Omental fat pad (tissue), 4 donors: Measurements from ENCODE around the gene COPS3. TPM values are rescaled to one million over a fixed set of nuclear protein-coding genes. Genes with fewer than 3 reads are reported as not detected.
"Not testable (repeated sequence)": the region's sequence is repeated elsewhere in the genome, so short reads cannot be mapped to it uniquely, and the experiment has no call there.

Experiments
- ATAC-seq: fragments of 150-250 bp; one replicate; pipeline ENCODE4 v1.9.1; 2016; ENCODE audit warnings: mild to moderate bottlenecking, moderate library complexity; ENCODE audit not compliant: low FRiP score
- DNase-seq: peaks from one replicate; pipeline ENCODE4 v3.0.0-alpha.2; 2019; ENCODE audit warnings: low spot score
- total RNA-seq, 4 donors: library from RNA; depleted of rRNA; stranded (reverse); fragments of >200 nt; gene quantifications; one replicate each; pipeline ENCODE4 v1.1.0, GENCODE V29; 2016
- TF ChIP-seq, protein P1 (sequence below), 3 donors: fragments of 450-650 bp; IDR thresholded peaks; one replicate each; pipeline ENCODE4 v1.5.1; 2016 to 2017; ENCODE audit warnings: antibody characterized with exemption in 3 of 3, mild to moderate bottlenecking in 3 of 3, moderate library complexity in 2 of 3

Gene COPS3
- total RNA-seq, 4 donors from 2014 or later: 39.9 to 68.9 (median 49.5) TPM

DNA sequence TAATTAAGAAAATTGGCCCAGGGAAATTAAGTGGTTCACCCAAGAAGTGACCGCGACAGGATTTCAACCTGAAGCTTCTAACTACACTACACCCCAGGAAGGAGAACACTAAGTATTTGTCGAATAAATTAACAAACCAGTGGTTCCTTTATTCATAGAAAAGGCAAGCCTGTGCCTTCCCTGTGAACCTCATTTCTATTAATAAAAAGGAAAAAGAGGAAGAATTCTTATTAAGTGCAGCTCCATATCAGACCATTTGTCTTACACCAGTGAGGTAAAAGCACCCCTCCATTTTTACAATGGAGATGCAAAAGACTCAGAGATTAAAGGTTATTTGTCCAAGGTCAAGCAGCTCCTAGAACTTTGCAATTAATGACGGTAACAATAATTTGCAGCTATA is 1.7 kb downstream of the COPS3 start:
- no peak for ATAC-seq
- TF ChIP-seq, protein P1, sequence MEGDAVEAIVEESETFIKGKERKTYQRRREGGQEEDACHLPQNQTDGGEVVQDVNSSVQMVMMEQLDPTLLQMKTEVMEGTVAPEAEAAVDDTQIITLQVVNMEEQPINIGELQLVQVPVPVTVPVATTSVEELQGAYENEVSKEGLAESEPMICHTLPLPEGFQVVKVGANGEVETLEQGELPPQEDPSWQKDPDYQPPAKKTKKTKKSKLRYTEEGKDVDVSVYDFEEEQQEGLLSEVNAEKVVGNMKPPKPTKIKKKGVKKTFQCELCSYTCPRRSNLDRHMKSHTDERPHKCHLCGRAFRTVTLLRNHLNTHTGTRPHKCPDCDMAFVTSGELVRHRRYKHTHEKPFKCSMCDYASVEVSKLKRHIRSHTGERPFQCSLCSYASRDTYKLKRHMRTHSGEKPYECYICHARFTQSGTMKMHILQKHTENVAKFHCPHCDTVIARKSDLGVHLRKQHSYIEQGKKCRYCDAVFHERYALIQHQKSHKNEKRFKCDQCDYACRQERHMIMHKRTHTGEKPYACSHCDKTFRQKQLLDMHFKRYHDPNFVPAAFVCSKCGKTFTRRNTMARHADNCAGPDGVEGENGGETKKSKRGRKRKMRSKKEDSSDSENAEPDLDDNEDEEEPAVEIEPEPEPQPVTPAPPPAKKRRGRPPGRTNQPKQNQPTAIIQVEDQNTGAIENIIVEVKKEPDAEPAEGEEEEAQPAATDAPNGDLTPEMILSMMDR (IDR thresholded peaks at IDR 0.05): no peak

DNA sequence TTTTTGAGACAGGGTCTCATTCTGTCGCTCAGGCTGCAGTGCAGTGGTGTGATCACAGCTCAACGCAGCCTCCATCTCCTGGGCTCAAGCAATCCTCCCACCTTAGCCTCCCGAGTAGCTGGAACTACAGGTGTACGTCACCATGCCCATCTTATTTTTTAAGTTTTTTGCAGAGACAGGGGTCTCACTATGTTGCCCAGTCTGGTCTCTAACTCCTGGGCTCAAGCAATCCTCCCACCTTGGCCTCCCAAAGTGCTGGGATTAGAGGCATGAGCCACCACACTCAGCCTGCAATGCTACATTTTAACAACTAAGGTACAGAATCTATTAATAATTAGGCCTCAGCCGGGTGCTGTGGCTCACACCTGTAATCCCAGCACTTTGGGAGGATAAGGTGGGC is 3.6 kb downstream of the COPS3 start:
- not testable (repeated sequence) for DNase-seq, ATAC-seq

More for the DNA sequence above, 1.7 kb downstream of the COPS3 start:
- DNase-seq: no peak

DNA sequence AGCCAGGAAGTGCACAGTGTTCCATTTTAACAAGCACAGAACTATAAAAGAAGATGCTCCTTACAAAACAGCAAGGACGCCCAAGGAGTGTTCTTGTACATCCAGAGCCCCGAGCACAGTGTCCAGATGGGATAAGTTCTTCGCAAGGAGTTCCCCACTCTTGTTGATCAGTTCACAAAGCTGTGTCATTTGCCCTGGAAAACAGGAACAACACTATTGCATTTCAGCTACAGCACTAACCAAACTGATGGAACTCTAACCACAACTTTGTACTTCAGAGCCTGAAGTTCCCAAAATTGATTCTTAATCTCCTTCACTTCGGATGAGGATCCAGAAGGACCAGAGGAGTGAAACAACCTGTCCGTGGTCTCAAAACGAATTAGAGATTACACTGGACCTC is 5.1 kb downstream of the COPS3 start:
- ATAC-seq (no peak), DNase-seq (no peak)
- TF ChIP-seq, protein P1 (IDR thresholded peaks at IDR 0.05): no peak

DNA sequence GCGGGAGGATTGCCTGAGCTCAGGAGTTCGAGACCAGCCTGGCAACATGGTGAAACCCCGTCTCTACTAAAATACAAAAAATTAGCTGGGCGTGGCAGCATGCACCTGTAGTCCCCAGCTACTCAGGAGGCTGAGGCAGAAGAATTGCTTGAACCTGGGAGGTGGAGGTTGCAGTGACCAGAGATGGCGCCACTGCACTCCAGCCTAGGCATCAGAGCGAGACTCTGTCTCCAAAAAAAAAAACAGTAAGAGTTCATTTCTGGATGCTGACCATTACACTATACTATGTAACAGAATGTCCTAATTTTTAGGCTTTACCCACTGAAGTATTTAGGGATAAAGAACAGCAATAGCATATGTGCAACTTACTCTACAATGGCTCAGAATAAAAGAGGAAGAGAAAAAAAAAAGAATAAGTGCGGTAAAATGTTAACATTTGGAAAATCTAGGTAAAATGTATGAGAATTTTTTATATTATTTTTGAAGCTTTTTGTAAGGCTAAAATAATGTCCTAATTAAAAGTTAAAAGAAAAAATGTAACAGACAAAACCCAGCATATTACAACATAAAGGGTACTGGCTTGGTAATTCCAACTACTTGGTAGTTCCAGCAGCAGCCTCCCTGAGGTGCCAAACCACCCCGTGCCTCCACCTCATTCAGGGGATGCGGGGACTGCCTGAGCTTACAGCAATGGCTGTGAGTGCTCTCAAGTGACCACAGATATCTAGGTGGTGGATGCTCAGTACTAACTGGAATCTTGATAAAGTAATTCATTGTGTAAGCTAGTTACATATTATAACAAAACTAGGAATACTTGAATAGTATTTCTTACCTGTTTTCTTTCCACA is 10.9 kb downstream of the COPS3 start:
- TF ChIP-seq, protein P1 (IDR thresholded peaks at IDR 0.05): no peak
- DNase-seq (no peak), ATAC-seq (no peak)

DNA sequence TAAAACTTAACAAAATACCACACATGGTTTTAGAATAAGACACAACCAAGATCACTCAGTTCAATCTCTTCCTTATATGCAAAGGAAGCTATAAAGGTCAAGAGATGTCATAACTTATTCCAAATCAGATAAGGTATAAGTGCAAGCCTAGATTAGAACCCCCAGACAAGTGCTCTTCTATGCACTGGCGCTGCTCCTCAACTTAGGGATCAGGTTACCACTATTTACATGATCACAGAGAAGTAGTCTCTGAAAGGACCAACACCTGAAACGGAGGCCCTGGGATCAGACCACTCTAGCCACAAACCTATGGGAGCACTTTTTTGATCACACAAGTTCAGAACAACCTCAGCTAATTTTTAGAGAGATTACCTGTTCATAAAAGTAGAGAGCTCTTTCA is 16.6 kb downstream of the COPS3 start:
- ATAC-seq: no peak
- DNase-seq: no peak
- TF ChIP-seq, protein P1 (IDR thresholded peaks at IDR 0.05): no peak

DNA sequence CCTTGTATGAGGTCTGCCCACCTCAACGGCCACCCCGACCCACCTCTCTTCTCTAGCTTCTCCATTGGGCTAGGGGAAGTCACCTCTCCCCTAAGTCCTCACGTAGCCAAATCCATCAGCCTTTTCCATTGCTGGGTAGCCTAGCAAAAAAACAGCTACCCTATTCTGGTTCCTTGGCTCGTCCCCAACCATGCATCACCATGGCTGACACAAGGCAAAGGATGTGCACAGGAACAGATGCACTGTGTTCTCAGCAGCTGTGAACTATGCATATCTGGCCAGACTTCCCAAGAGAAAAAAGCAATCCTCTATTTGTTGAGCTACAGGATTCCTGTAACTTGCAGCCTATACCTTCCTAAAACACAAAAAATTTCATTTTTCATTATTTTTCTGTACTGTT is 22.0 kb downstream of the COPS3 start:
- no peak for ATAC-seq
- TF ChIP-seq, protein P1 (IDR thresholded peaks at IDR 0.05): no peak
- no peak for DNase-seq

DNA sequence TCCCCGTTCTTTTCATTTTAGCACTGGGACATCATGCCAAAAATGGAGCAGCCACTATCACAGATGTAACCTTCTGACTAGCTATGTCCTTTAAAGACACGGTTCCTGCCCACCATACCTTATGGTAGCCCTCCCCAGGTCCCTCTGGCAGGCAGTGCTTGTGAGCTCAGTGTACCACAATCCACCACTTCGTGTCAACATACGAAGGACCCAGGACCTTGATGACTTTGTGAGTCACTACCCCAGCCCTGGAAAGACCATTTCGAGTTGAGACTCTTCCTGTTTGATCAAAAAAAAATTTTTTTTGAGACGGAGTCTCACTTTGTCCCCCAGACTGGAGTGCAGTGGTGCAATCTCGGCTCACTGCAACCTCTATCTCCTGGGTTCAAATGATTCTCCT is 23.0 kb downstream of the COPS3 start:
- no peak for DNase-seq
- TF ChIP-seq, protein P1 (IDR thresholded peaks at IDR 0.05): no peak
- no peak for ATAC-seq
